Activated CD4-positive, alpha-beta T cell treated with anti-CD3 and anti-CD28 coated beads for 24 hours (primary cell): ENCODE data around the gene HS3ST4.

Source experiments
- DNase-seq, 2 donors: peaks; one replicate each; pipeline ENCODE4 v3.0.0-alpha.2; 2020; ENCODE audit warnings: low read depth in 2 of 2

The HS3ST4 gene

DNA sequence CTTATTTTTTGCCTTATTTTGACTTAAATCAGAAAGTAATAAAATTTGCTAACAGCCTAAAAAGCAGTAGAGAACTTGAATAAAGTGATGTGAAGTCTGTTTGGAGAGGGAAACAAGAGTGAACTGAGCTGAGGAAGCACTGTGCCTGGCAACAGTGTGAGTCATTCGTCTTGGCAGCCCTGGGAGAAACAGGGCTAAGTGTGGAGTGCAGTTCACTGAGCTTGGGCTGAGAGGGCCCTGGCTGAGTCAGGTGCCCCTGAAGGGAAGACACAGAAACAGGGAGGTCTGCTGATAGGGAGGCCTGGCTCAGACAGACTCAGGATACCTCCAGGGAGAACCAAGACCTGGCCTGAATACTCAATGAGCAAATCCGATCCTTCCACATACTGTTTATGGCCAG lies 132.1 kb downstream of the HS3ST4 start:
- no peak for DNase-seq

GRCh38 chr16:25827709-25828108 lies 135.9 kb downstream of the HS3ST4 start:
- DNase-seq: no peak

GRCh38 chr16:25828510-25828909 lies 136.8 kb downstream of the HS3ST4 start:
- DNase-seq: no peak

DNA sequence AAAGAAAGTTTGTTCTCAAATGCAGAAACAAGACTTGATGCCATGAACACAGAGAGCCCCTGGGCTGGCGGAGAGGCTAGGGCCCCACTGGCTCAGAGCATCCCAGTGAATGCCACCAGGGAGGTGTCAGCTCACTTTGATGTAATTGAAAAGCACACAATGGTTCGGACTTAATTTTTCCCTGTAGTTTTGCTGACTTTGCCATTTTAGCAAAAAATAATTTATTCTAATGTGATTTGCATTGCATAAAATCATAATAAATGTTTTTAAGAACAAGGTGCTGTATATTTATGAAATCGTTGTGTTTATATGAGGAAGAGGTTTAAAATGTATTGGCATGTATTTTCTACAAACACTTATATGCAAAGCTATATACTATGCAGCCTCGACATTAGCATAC lies 140.5 kb downstream of the HS3ST4 start:
- no peak for DNase-seq

DNA sequence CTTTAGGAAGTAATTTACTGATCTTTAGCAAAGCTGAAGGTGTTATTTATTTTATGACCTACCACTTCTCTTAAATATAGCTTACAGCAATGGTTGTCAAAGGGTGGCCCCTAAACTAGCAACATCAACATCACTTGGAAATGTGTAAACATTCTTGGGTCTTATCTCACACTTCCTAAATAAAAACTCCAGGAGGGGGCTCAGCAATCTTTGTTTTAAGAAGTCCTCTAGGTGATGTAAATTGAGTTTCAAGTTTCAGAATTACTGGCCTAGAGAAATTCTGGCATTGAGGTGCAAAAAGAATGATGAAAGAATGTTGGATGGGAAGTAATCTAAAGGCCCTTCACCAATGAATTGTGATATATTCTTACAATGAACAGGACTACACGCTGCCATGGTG lies 142.3 kb downstream of the HS3ST4 start:
- DNase-seq: no peak

GRCh38 chr16:25835126-25835525 lies 143.4 kb downstream of the HS3ST4 start:
- no peak for DNase-seq

GRCh38 chr16:25838724-25839186 lies 147.0 kb downstream of the HS3ST4 start:
- DNase-seq: peak in 1 of 2 donors; percentile 22

- DNase-seq: no peak
Measured at GRCh38 chr16:25841761-25842160, 150.0 kb downstream of the HS3ST4 start.

DNA sequence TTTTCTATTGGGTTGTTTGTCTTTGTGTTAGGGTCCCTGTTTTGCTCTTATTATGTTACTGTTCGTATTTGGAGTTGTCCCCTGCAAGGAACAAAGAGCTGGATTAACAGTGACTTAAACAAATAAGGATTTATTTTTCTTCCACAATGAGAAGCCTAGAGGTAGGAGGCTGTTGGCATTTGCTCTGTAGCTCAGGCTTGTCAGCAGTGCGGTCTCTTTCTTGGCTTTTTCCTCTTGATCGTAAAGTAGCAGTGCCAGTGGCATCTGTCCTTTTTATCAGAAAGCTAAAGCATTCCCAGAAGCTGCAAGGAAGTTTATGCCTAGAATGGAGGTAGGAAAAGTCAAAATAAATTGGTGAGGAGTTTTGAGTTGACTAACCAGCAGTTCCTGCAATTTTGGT lies 154.1 kb downstream of the HS3ST4 start:
- no peak for DNase-seq

DNA sequence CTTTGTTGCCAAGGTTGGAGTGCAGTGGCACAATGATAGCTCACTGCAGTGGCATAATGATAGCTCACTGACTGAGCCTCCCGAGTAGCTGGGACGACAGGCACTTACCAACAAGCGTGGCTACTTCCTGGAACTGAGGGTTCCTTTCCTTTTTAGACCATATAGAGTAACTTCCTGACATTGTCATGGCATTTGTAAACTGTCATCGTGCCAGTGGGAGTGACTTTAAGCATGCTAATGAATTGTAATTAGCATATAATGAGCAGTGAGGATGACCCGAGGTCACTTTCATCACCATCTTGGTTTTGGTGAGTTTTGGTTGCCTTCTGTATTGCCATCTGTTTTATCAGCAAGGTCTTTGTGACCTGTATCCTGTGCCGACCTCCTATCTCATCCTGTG lies 162.4 kb downstream of the HS3ST4 start:
- no peak for DNase-seq

DNA sequence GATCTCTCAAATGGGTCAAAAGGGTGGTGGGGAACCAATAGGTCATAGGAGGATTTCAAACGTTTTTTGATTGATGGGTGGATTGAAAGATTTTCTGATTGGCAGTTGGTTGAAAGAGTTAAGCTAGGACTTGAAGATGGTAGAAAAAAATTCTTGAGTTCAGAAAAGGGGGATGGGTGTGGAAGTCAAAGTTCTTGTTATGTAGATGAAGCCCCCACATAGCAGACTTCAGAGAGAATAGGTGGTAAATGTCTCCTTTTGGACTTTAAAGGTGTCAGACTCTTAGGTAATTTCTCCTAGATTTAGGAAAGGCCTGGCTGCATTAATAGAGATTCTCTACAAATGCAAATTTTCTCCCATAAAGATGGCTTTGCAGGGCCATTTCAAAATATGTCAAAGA lies 163.3 kb downstream of the HS3ST4 start:
- no peak for DNase-seq

GRCh38 chr16:25855818-25856217 lies 164.1 kb downstream of the HS3ST4 start:
- DNase-seq: no peak

GRCh38 chr16:25859645-25860044 lies 167.9 kb downstream of the HS3ST4 start:
- no peak for DNase-seq

- no peak for DNase-seq
Measured at GRCh38 chr16:25867041-25867440, 175.3 kb downstream of the HS3ST4 start.

DNA sequence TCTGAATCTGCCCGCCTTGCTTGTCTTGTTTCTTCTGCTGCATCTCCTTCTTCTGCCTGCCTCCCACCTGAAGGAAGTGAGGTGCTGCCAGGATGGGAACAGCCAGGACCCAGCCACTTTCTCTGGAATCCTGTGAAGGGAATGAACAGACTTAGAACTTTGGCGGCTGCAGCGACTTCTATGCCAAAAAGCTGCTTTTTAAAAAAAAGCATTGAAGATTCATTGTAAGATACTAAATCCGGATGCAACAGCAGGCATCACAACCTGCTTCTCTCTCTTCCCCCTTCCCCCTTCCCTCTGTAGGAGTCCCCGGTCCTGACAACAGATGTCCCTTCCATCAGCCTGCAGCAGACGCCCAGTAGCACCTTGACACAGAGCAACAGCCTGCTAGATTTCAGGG lies 176.3 kb downstream of the HS3ST4 start:
- DNase-seq: no peak

DNA sequence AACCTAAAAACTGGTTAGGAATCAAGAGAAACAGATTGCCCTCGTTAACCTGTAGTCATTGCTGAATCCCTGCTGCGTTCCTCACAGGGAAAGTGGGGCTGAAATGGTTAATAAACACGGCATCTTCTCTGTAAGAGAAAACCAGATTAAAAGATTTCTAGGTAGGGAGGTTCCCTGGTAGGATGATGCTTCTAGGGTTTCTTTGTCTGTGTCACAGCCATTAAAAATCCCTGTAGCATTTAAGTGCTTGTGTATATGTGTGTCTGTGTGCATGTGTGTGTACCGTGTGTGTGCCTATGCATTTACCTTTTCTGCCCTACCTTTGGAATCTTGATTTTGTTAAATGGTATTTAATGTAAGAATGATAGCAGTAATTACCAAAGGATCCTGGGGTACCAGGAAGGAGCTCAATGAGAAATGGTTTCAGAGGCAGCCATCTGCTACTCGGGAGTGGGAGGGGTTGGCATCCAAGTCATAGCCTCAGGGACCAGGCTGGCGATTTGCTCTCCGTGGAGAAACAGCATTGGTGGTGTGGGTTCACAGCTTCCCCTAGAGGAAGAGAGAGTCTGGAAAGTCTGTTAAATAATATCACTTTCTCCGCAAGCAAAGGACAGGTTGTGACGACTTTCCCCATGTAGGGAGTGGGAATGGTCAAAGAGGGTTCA lies 177.1 kb downstream of the HS3ST4 start:
- no peak for DNase-seq

GRCh38 chr16:25872369-25873070 lies 180.8 kb downstream of the HS3ST4 start:
- no peak for DNase-seq

DNA sequence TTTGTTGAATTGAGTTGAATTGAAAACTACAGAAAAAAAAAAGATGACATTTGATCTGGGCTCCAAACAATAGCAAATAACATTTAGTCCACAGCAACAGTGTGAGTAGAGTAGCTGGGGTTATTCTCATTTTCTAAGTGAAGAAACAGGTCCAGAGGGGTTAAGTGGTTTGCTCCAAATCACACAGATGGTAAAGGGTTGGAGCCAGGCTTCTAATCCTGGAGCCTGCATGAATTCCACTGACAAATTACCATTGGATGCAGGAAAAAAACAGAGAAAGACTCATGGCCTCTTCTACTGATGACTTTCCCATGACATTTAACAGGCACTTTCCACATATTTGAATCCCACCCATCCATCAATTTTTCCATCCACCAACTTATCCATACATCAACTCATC lies 182.4 kb downstream of the HS3ST4 start:
- no peak for DNase-seq

DNA sequence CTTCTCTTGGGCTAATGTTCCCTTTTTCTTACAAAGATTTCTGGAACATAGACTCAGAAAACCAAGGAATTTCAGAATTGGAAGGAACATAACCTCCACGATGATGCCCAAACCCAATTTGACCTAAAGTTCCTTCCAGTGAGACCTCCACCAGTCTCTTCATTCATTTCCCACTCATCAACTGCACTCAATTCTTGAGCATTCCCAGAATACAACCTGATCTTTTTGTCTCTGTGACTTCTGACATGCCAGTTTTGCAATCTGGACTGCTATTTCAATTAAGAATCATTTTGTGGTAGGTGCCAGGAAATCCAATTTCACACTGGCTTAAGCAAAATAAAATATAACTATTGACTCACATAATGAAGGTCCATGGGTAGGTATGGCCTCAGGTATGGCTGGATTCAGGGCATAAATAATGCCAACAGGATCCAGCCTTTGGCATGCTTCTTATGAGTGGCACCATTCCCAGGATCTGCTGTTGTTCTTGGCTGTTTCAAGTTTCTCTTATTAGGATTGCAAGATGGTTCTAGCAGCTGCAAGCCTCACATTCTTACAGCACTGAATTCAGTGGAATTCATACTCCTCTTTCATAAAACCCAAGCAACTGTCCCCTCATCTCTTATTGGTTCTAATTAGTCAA lies 184.3 kb downstream of the HS3ST4 start:
- DNase-seq: no peak

- DNase-seq: no peak
Measured at GRCh38 chr16:25877103-25877502, 185.3 kb downstream of the HS3ST4 start.

DNA sequence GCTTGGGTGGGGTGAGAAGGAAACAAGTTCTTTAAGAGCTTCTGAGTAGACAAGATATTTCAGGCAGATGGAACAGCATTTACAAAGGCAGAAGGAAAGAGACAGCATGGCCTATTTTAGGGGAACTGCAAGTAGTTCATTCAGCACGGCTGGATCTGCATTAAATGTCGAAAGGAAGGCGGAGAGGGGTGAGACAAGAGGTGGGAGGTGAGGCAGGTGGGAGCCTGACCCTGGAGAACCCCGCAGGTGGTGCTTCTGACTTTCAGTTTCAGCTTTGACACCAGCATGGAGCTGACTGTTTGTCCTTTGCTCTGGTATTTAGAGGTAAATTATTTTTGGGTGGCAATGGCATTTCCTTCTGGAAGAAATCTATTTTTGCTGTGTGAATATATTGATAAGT lies 194.8 kb downstream of the HS3ST4 start:
- no peak for DNase-seq

DNA sequence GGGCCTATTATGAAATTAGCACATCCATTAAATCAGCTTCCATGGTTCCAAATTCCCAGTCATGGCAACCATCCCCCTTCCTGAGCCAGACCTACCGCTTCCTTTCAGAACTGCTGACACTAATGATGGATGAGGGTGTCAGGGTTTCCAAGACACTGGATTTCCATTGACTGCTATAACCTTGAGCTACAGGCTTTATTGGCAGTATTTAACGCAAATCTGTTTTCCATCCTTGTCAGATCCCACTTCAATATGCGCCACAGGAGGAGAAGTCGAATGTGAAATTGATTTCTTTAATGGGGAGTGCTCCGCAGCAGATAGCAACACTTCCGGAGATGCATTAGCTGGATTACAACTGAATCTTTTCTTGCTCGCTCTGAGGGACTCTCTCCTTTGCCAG lies 197.1 kb downstream of the HS3ST4 start:
- no peak for DNase-seq

DNA sequence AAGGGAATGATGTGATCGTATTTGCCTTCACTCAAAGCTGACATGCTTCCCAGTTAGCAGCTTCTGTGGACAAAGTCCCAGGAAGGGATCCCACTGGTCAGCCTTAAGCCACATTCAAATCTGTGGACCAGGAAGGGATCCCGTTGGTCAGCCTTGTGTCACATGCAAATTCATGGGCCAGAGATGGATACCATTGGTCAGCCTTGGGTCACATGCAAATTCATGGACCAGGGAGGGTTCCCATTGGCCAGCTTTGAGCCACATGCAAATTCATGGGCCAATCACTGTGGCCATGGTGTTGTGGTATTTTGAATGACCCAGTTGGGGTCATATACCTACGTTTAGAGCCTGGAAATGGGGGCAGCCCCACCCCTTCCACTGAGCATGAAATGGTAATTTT lies 201.6 kb downstream of the HS3ST4 start:
- DNase-seq: no peak
